Measurements from ENCODE around the gene MAD1L1. TPM values are rescaled to one million over a fixed set of nuclear protein-coding genes. Genes with fewer than 3 reads are reported as not detected.

The MAD1L1 gene
- total and polyA plus RNA-seq, 2 experiments from 2014 or later: 38.2 to 69.8 TPM

GRCh38 chr7:2080477-2080876 lies 152.3 kb downstream of the MAD1L1 start:
- Histone ChIP-seq H3K36me3 (ENCODE audit: low read depth) (no peaks in the 10 kb centered on the region), H3K9me2 (ENCODE audit: insufficient read depth) (no peaks in the 10 kb centered on the region), H3K79me2 (ENCODE audit: insufficient read depth) (no peaks in the 10 kb centered on the region), H3K9me3 (ENCODE audit: low read depth) (no peaks in the 10 kb centered on the region), H3K9ac (no peak overlapping the region), H3K4me1 (ENCODE audit: insufficient read depth) (peaks cover 12% of the 10 kb centered on the region; the same call in 1 of the 2 replicates), H4K20me1 (ENCODE audit: insufficient read depth) (no peaks in the 10 kb centered on the region), H3F3A (ENCODE audit: insufficient read depth) (no peaks in the 10 kb centered on the region), H3K27me3 (replicated peaks; ENCODE audit: insufficient read depth) (no peaks in the 10 kb centered on the region), H3K4me3 (no peak overlapping the region), H3K4me2 (ENCODE audit: unreplicated experiment) (no peak overlapping the region), H2AFZ (no peak overlapping the region), H3K27ac (no peak overlapping the region)
- in situ Hi-C loops (cut with MboI): no loop called here
- 95 to 98% methylated on average over 14 of the region's 14 CpGs for WGBS, 2 experiments (ENCODE audit: low coverage in 1 of 2, low lambda C conversion rate in 2 of 2, missing lambda C conversion rate in 2 of 2)
- DNase-seq: no peak
- TF ChIP-seq EZH2phosphoT487 (IDR thresholded peaks at IDR 0.05; ENCODE audit: insufficient read depth, low read depth) (no peak), EZH2 (IDR thresholded peaks at IDR 0.05; ENCODE audit: insufficient read depth, poor library complexity, severe bottlenecking) (no peak)

- Histone ChIP-seq H3K27ac (no peak overlapping the region), H3K4me2 (ENCODE audit: unreplicated experiment) (no peak overlapping the region), H3K9me3 (ENCODE audit: low read depth) (no peaks in the 10 kb centered on the region), H3K79me2 (ENCODE audit: insufficient read depth) (no peaks in the 10 kb centered on the region), H3K9ac (no peak overlapping the region), H4K20me1 (ENCODE audit: insufficient read depth) (no peaks in the 10 kb centered on the region), H3K4me1 (ENCODE audit: insufficient read depth) (peaks cover 12% of the 10 kb centered on the region; the same call in 1 of the 2 replicates), H3K36me3 (ENCODE audit: low read depth) (no peaks in the 10 kb centered on the region), H2AFZ (no peak overlapping the region), H3K4me3 (no peak overlapping the region), H3F3A (ENCODE audit: insufficient read depth) (no peaks in the 10 kb centered on the region), H3K27me3 (replicated peaks; ENCODE audit: insufficient read depth) (no peaks in the 10 kb centered on the region), H3K9me2 (ENCODE audit: insufficient read depth) (no peaks in the 10 kb centered on the region)
- DNase-seq: no peak
- TF ChIP-seq EZH2phosphoT487 (IDR thresholded peaks at IDR 0.05; ENCODE audit: insufficient read depth, low read depth): no peak
- no peak for TF ChIP-seq EZH2 (IDR thresholded peaks at IDR 0.05; ENCODE audit: insufficient read depth, poor library complexity, severe bottlenecking)
- 93 to 94% methylated on average over 6 of the region's 6 CpGs for WGBS, 2 experiments (ENCODE audit: low coverage in 1 of 2, low lambda C conversion rate in 2 of 2, missing lambda C conversion rate in 2 of 2)
- in situ Hi-C loops (cut with MboI): no loop called here
Observed at GRCh38 chr7:2080060-2080387, 152.7 kb downstream of the MAD1L1 start.

- Histone ChIP-seq H3K36me3 (ENCODE audit: low read depth) (no peaks in the 10 kb centered on the region), H3K9me3 (ENCODE audit: low read depth) (no peaks in the 10 kb centered on the region), H2AFZ (no peak overlapping the region), H3K4me1 (ENCODE audit: insufficient read depth) (peaks cover 12% of the 10 kb centered on the region; the same call in 1 of the 2 replicates), H3F3A (ENCODE audit: insufficient read depth) (no peaks in the 10 kb centered on the region), H3K4me3 (no peak overlapping the region), H4K20me1 (ENCODE audit: insufficient read depth) (no peaks in the 10 kb centered on the region), H3K9ac (no peak overlapping the region), H3K9me2 (ENCODE audit: insufficient read depth) (no peaks in the 10 kb centered on the region), H3K79me2 (ENCODE audit: insufficient read depth) (no peaks in the 10 kb centered on the region), H3K27me3 (replicated peaks; ENCODE audit: insufficient read depth) (no peaks in the 10 kb centered on the region), H3K27ac (no peak overlapping the region), H3K4me2 (ENCODE audit: unreplicated experiment) (no peak overlapping the region)
- in situ Hi-C loops (cut with MboI): no loop called here
- TF ChIP-seq EZH2 (IDR thresholded peaks at IDR 0.05; ENCODE audit: insufficient read depth, poor library complexity, severe bottlenecking) (no peak), EZH2phosphoT487 (IDR thresholded peaks at IDR 0.05; ENCODE audit: insufficient read depth, low read depth) (no peak)
- WGBS, 2 experiments (ENCODE audit: low coverage in 1 of 2, low lambda C conversion rate in 2 of 2, missing lambda C conversion rate in 2 of 2): 93 to 94% methylated on average over 19 to 22 of the region's 22 CpGs
- no peak for DNase-seq
Observed at GRCh38 chr7:2079332-2080059, 153.2 kb downstream of the MAD1L1 start.

- WGBS, 2 experiments (ENCODE audit: low coverage in 1 of 2, low lambda C conversion rate in 2 of 2, missing lambda C conversion rate in 2 of 2): 90 to 93% methylated on average over 15 of the region's 15 CpGs
- H3K27ac ChIP-seq: no peak overlapping the region
Observed at GRCh38 chr7:2078899-2079298, 153.8 kb downstream of the MAD1L1 start.

More at GRCh38 chr7:2078899-2079298, 153.8 kb downstream of the MAD1L1 start:
- no peak overlapping the region for H2AFZ ChIP-seq
- DNase-seq: no peak
- H3K36me3 ChIP-seq (ENCODE audit: low read depth): no peaks in the 10 kb centered on the region
- H3K79me2 ChIP-seq (ENCODE audit: insufficient read depth): no peaks in the 10 kb centered on the region
- no peaks in the 10 kb centered on the region for H3K9me3 ChIP-seq (ENCODE audit: low read depth)
- no peaks in the 10 kb centered on the region for H3K27me3 ChIP-seq (replicated peaks; ENCODE audit: insufficient read depth)
- TF ChIP-seq EZH2 (IDR thresholded peaks at IDR 0.05; ENCODE audit: insufficient read depth, poor library complexity, severe bottlenecking) (no peak), EZH2phosphoT487 (IDR thresholded peaks at IDR 0.05; ENCODE audit: insufficient read depth, low read depth) (no peak)
- in situ Hi-C loops (cut with MboI): no loop called here
- peaks cover 12% of the 10 kb centered on the region; the same call in 1 of the 2 replicates for H3K4me1 ChIP-seq (ENCODE audit: insufficient read depth)
- H3K4me3 ChIP-seq: no peak overlapping the region
- H3K4me2 ChIP-seq (ENCODE audit: unreplicated experiment): no peak overlapping the region
- no peaks in the 10 kb centered on the region for H3K9me2 ChIP-seq (ENCODE audit: insufficient read depth)
- no peaks in the 10 kb centered on the region for H3F3A ChIP-seq (ENCODE audit: insufficient read depth)
- no peaks in the 10 kb centered on the region for H4K20me1 ChIP-seq (ENCODE audit: insufficient read depth)
- no peak overlapping the region for H3K9ac ChIP-seq
